Measurements from ENCODE around the gene ARHGAP19. TPM values are rescaled to one million over a fixed set of nuclear protein-coding genes. Genes with fewer than 3 reads are reported as not detected.

ARHGAP19 gene
- total RNA-seq, 2 donors from 2014 or later: 3.9 to 5.0 TPM

DNA sequence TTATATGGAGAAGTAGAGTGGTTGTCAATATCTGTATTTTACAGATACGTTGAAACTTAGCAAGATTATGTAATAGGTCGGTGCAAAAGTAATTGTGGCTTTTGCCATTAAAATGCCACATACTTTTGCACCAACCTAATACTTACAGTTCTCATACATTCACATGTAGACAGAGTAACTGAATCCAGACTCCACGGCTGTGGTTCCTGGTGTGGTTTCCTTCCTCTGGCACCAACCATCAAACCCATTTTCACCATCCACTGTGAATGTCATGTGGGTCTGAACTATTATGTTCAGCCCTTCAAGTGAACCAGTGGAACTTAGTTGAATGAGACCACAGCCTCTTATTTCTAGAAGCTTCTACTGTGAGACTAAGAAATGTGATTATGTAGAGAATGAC is 75.1 kb downstream of the ARHGAP19 start:
- TF ChIP-seq, protein P1, sequence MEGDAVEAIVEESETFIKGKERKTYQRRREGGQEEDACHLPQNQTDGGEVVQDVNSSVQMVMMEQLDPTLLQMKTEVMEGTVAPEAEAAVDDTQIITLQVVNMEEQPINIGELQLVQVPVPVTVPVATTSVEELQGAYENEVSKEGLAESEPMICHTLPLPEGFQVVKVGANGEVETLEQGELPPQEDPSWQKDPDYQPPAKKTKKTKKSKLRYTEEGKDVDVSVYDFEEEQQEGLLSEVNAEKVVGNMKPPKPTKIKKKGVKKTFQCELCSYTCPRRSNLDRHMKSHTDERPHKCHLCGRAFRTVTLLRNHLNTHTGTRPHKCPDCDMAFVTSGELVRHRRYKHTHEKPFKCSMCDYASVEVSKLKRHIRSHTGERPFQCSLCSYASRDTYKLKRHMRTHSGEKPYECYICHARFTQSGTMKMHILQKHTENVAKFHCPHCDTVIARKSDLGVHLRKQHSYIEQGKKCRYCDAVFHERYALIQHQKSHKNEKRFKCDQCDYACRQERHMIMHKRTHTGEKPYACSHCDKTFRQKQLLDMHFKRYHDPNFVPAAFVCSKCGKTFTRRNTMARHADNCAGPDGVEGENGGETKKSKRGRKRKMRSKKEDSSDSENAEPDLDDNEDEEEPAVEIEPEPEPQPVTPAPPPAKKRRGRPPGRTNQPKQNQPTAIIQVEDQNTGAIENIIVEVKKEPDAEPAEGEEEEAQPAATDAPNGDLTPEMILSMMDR (IDR thresholded peaks at IDR 0.05): no peak
- H3K4me1 ChIP-seq: no peaks in the 10 kb centered on the region
- H3K36me3 ChIP-seq: no peaks in the 10 kb centered on the region
- H3K9me3 ChIP-seq: no peaks in the 10 kb centered on the region
- H3K4me3 ChIP-seq: no peak overlapping the region
- H3K27me3 ChIP-seq: no peaks in the 10 kb centered on the region
- peak; percentile 1 for DNase-seq (ENCODE audit: low spot score)
- H3K27ac ChIP-seq: no peak overlapping the region

DNA sequence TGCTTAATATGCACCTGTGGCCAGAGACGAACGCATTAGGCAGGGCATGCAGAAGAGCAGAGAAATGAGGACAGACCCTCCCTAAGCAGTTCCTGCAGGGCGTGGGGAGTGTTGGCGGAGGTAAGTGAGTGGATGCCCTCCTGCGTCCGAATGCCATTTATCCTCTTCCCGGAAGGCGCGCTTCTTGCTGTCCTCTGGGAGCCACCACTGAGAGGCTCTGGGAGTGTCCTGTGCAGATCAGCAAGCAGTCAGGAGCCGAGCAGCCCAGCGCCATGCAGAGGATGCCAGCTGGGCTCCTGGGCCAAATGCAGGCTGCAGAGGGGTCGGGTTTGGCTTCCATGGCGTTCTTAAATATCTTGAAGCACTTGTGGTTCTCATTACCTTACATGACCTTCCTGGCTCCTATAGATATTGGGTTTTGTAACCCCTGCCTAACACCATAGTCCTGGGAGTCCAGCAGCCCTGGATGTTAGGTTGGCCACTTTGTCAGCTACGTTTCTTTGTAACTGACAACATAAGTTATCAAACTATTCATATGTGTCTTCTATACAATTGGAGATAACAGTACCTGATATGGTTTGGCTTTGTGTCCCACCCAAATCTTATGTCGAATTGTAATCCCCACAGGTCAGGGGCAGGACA is 76.7 kb downstream of the ARHGAP19 start:
- DNase-seq (ENCODE audit: low spot score): peak; percentile 48
- Histone ChIP-seq H3K4me3 (no peak overlapping the region), H3K27me3 (no peaks in the 10 kb centered on the region), H3K27ac (no peak overlapping the region), H3K36me3 (no peaks in the 10 kb centered on the region), H3K9me3 (no peaks in the 10 kb centered on the region), H3K4me1 (no peaks in the 10 kb centered on the region)
- TF ChIP-seq, protein P1 (IDR thresholded peaks at IDR 0.05): no peak

DNA sequence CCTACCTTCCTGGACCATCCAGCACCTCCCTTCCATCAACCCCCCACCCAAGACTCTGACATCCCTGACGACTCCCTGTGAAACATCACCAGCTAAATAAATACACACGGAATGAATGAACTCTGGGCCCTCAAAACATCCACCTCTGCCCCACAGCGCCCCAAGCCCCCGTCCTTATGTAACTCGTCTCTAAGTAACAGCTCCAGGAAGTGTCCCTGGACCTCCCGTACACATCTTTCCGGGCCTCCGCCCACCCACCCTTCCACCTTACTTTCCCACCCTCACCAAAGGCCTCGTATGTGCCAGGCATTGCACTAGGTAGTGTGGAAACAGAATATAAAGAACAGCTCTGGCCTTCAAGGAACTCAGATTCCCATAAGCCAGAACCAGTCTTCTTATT is 79.0 kb downstream of the ARHGAP19 start:
- H3K9me3 ChIP-seq: no peaks in the 10 kb centered on the region
- H3K4me3 ChIP-seq: no peak overlapping the region
- H3K36me3 ChIP-seq: no peaks in the 10 kb centered on the region
- no peaks in the 10 kb centered on the region for H3K27me3 ChIP-seq
- peak; percentile 53 for DNase-seq (ENCODE audit: low spot score)
- TF ChIP-seq, protein P1 (IDR thresholded peaks at IDR 0.05): no peak
- H3K4me1 ChIP-seq: no peaks in the 10 kb centered on the region
- no peak overlapping the region for H3K27ac ChIP-seq

DNA sequence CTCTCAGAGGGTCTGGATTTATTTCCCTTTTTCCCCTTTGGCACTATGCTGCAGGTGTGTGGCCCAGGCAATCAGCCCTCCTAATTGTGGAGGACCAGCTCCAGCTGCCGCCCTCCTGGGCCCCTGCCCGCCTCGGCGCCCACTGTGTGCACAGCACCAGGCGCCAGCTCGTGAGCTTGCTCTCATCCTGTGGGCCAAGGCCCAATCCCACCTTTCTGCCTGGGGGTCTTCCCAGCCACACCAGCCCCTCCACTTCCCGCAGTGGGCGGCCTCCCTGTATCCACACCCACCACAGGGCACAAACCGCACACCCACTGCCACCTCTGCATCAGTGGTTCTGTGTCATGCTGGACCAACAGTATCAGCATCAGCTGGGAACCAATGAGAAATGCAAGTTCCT is 81.2 kb downstream of the ARHGAP19 start:
- H3K4me3 ChIP-seq: no peak overlapping the region
- H3K36me3 ChIP-seq: no peaks in the 10 kb centered on the region
- TF ChIP-seq, protein P1 (IDR thresholded peaks at IDR 0.05): no peak
- no peaks in the 10 kb centered on the region for H3K27me3 ChIP-seq
- peak; percentile 38 for DNase-seq (ENCODE audit: low spot score)
- H3K27ac ChIP-seq: no peak overlapping the region
- no peaks in the 10 kb centered on the region for H3K9me3 ChIP-seq
- no peaks in the 10 kb centered on the region for H3K4me1 ChIP-seq

DNA sequence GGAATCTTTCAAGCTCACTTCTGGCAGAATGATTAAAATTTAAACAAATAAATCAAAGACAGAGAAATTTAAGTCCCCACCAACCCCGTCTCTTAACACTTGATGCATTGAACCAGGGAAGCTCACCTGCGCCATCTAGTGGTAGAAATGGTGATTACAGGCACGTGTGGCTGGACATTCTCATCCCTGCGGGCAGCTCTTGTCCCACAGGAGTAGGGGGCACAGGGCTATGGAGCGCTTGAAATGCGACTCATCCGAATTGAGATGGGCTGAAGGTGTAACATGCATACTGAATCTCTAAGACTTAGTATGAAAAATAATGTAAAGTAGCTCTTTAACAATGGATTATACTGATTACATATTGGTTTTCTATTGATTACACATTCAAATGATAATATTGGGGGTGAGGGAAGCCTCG is 81.9 kb downstream of the ARHGAP19 start:
- H3K4me1 ChIP-seq: no peaks in the 10 kb centered on the region
- peak; percentile 68 for DNase-seq (ENCODE audit: low spot score)
- no peaks in the 10 kb centered on the region for H3K9me3 ChIP-seq
- no peaks in the 10 kb centered on the region for H3K36me3 ChIP-seq
- no peaks in the 10 kb centered on the region for H3K27me3 ChIP-seq
- H3K4me3 ChIP-seq: no peak overlapping the region
- H3K27ac ChIP-seq: no peak overlapping the region
- TF ChIP-seq, protein P1 (IDR thresholded peaks at IDR 0.05): peak; percentile 96 to 97
